Naive B cell (primary cell): ENCODE measurements around the gene KIF21B. TPM values are rescaled to one million over a fixed set of nuclear protein-coding genes. Genes with fewer than 3 reads are reported as not detected.
"Not testable (repeated sequence)": the region's sequence is repeated elsewhere in the genome, so short reads cannot be mapped to it uniquely, and the experiment has no call there.

ENCODE experiments used
- ATAC-seq, 2 donors: fragments of 150-1000 bp; cut with Tn5 transposase; 2 replicates each; pipeline ENCODE4 v1.10.0; 2021; ENCODE audit warnings: low read depth in 2 of 2, mild to moderate bottlenecking in 2 of 2, moderate library complexity in 2 of 2
- DNase-seq: peaks from one replicate; pipeline ENCODE4 v3.0.0; 2022
- H3K27ac Mint-ChIP-seq, 6 donors: one replicate each; pipeline ENCODE4 v1.8.0; 2020 to 2022; ENCODE audit warnings: mild to moderate bottlenecking in 6 of 6, mixed read lengths in 6 of 6, moderate library complexity in 5 of 6, inconsistent platforms in 2 of 6
- H3K27me3 Mint-ChIP-seq, 3 donors: one replicate each; pipeline ENCODE4 v1.8.0; 2021 to 2022; ENCODE audit warnings: mixed read lengths in 3 of 3, mild to moderate bottlenecking in 1 of 3
- H3K36me3 Mint-ChIP-seq, 2 donors: one replicate each; pipeline ENCODE4 v1.8.0; 2020 to 2022; ENCODE audit warnings: mixed read lengths in 2 of 2, inconsistent platforms in 1 of 2, mild to moderate bottlenecking in 1 of 2
- H3K4me1 Mint-ChIP-seq, 3 donors: one replicate each; pipeline ENCODE4 v1.8.0; 2020 to 2022; ENCODE audit warnings: mixed read lengths in 3 of 3, inconsistent platforms in 1 of 3, mild to moderate bottlenecking in 1 of 3, moderate library complexity in 1 of 3
- H3K4me3 Mint-ChIP-seq, 8 donors: one replicate each; pipeline ENCODE4 v1.8.0; 2020 to 2022; ENCODE audit warnings: mild to moderate bottlenecking in 8 of 8, mixed read lengths in 8 of 8, moderate library complexity in 8 of 8, inconsistent platforms in 2 of 8
- H3K9me3 Mint-ChIP-seq, 7 donors: one replicate each; pipeline ENCODE4 v1.8.0; 2020 to 2022; ENCODE audit warnings: mixed read lengths in 7 of 7, mild to moderate bottlenecking in 5 of 7, inconsistent platforms in 2 of 7, moderate library complexity in 1 of 7
- polyA plus RNA-seq, 6 donors: library from polyadenylated mRNA; unstranded; fragments of 300-500 nt; fragmentation: Illumina TruSeq; gene quantifications; one replicate each; pipeline ENCODE4 v1.2.3, GENCODE V29; 2021; ENCODE audit warnings: low read depth in 6 of 6

The KIF21B gene
- polyA plus RNA-seq, 6 donors from 2014 or later, result 1.6 to 6.7 (median 2.5) TPM

- peaks cover 8 to 19% (median 13%) of the 10 kb centered on the region in 3 donors for H3K4me1 Mint-ChIP-seq
- H3K27me3 Mint-ChIP-seq, result no peaks in the 10 kb centered on the region
- ATAC-seq (no peak), DNase-seq (no peak)
- no peak overlapping the region for H3K4me3 Mint-ChIP-seq
- H3K9me3 Mint-ChIP-seq, result no peaks in the 10 kb centered on the region
- H3K27ac Mint-ChIP-seq, result peak overlapping the region in 2 of 6 donors; percentile 84 to 91
- peaks cover 0 to 5% of the 10 kb centered on the region in 2 donors for H3K36me3 Mint-ChIP-seq
Measured at GRCh38 chr1:200965111-200965805, 58.3 kb downstream of the KIF21B start.

DNA sequence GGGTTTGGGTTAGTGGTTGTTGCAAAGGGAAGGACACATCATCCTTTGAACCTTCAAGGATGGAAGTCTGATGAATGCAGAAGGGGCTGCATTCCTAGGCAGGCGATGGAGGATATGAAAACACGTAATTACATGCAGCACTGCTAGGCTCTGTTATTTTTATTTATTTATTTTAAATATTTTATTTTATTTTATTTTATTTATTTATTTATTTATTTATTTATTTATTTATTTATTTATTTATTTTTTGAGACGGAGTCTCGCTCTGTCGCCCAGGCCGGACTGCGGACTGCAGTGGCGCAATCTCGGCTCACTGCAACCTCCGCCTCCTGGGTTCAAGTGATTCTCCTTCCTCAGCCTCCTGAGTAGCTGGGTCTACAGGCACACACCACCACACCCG lies 59.6 kb downstream of the KIF21B start:
- not testable (repeated sequence) for H3K27ac Mint-ChIP-seq, H3K36me3 Mint-ChIP-seq, DNase-seq, ATAC-seq, H3K27me3 Mint-ChIP-seq, H3K9me3 Mint-ChIP-seq, H3K4me3 Mint-ChIP-seq
- peaks cover 12 to 19% (median 12%) of the 10 kb centered on the region in 3 donors for H3K4me1 Mint-ChIP-seq

GRCh38 chr1:200963076-200963475 lies 60.4 kb downstream of the KIF21B start:
- H3K27me3 Mint-ChIP-seq, result peaks cover 0 to 2% (median 0%) of the 10 kb centered on the region in 3 donors
- no peak overlapping the region for H3K4me3 Mint-ChIP-seq
- no peak overlapping the region for H3K27ac Mint-ChIP-seq
- DNase-seq (no peak), ATAC-seq (no peak)
- H3K4me1 Mint-ChIP-seq, result peaks cover 12 to 19% (median 12%) of the 10 kb centered on the region in 3 donors
- H3K9me3 Mint-ChIP-seq, result no peaks in the 10 kb centered on the region
- no peaks in the 10 kb centered on the region for H3K36me3 Mint-ChIP-seq

DNA sequence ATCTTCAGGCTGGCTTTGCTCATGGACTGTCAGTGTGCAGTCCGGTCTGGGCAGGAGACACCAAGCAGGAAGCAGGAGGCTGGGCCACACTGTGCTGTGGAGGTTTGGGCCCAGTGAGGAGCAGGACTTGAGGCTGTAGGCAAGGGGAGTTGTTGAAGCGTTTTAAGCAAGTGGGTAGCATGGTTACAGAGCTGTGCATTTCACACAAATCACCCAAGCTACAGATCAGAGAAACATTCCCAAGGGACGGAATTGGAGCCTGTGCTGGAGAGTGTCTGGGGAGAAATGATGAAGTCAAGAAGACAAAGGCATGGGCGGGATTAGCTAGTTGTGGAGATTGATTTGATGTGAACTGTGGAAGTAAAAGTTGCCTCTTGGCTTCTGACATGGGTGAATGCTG lies 60.9 kb downstream of the KIF21B start:
- ATAC-seq (no peak), DNase-seq (no peak)
- Mint-ChIP-seq H3K36me3 (no peaks in the 10 kb centered on the region), H3K27me3 (peaks cover 0 to 6% (median 0%) of the 10 kb centered on the region in 3 donors), H3K27ac (peak overlapping the region in 1 of 6 donors; percentile 51), H3K9me3 (no peaks in the 10 kb centered on the region), H3K4me1 (peaks cover 12 to 19% (median 12%) of the 10 kb centered on the region in 3 donors), H3K4me3 (no peak overlapping the region)

DNA sequence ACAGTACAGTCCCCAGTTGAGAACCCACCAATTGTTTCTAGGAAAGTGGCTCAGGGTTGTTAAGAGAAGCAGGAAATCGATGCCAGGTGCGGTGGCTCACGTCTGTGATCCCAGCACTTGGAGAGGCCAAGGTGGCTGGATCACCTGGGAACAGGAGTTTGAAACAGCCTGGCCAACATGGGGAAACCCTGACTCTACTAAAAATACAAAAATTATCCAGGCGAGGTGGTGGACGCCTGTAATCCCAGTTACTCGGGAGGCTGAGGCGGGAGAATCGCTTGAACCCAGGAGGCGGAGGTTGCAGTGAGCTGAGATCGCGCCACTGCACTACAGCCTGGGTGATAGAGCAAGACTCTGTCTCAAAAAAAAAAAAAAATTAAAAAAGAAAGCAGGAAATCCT lies 61.4 kb downstream of the KIF21B start:
- not testable (repeated sequence) for H3K36me3 Mint-ChIP-seq, ATAC-seq, DNase-seq, H3K4me3 Mint-ChIP-seq, H3K27ac Mint-ChIP-seq, H3K9me3 Mint-ChIP-seq
- Mint-ChIP-seq H3K27me3 (peaks cover 2 to 11% (median 4%) of the 10 kb centered on the region in 3 donors), H3K4me1 (peaks cover 12 to 19% (median 12%) of the 10 kb centered on the region in 3 donors)

DNA sequence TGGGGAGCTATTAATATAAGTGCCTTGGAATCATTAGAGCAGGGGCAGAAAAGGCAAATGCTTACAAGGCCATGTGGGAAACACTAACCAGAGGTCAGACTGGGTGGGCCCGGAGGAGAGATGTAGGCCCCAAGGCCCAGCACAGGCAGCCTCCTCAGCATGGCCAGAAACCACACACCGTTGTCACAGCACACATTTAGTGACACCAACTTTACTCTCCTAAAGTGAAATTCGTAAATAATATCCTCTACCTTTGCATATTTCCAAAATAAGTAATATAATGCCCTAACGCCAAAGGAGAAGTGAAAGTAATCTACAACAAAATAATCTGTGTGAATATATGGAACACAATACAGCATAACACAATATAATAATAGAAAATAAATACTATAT lies 62.6 kb downstream of the KIF21B start:
- DNase-seq (no peak), ATAC-seq (no peak)
- H3K4me3 Mint-ChIP-seq, result no peak overlapping the region
- H3K27ac Mint-ChIP-seq, result peak overlapping the region in 1 of 6 donors; percentile 57
- peaks cover 4 to 14% (median 6%) of the 10 kb centered on the region in 3 donors for H3K27me3 Mint-ChIP-seq
- peaks cover 12 to 19% (median 12%) of the 10 kb centered on the region in 3 donors for H3K4me1 Mint-ChIP-seq
- H3K9me3 Mint-ChIP-seq, result no peaks in the 10 kb centered on the region
- no peaks in the 10 kb centered on the region for H3K36me3 Mint-ChIP-seq

- DNase-seq (no peak), ATAC-seq (no peak)
- H3K9me3 Mint-ChIP-seq, result no peaks in the 10 kb centered on the region
- peaks cover 12 to 17% (median 12%) of the 10 kb centered on the region in 3 donors for H3K4me1 Mint-ChIP-seq
- peaks cover 4 to 19% (median 9%) of the 10 kb centered on the region in 3 donors for H3K27me3 Mint-ChIP-seq
- H3K4me3 Mint-ChIP-seq, result peak overlapping the region in 2 of 8 donors; percentile 8 to 39
- H3K36me3 Mint-ChIP-seq, result no peaks in the 10 kb centered on the region
- peak overlapping the region in 3 of 6 donors; percentile 28 to 88 (median 57) for H3K27ac Mint-ChIP-seq
Measured at GRCh38 chr1:200960236-200960947, 63.1 kb downstream of the KIF21B start.

- ATAC-seq (no peak), DNase-seq (no peak)
- no peaks in the 10 kb centered on the region for H3K36me3 Mint-ChIP-seq
- H3K4me1 Mint-ChIP-seq, result peaks cover 12 to 15% (median 12%) of the 10 kb centered on the region in 3 donors
- no peaks in the 10 kb centered on the region for H3K9me3 Mint-ChIP-seq
- no peak overlapping the region for H3K27ac Mint-ChIP-seq
- peaks cover 4 to 20% (median 14%) of the 10 kb centered on the region in 3 donors for H3K27me3 Mint-ChIP-seq
- H3K4me3 Mint-ChIP-seq, result no peak overlapping the region
Measured at GRCh38 chr1:200959411-200959921, 64.0 kb downstream of the KIF21B start.

DNA sequence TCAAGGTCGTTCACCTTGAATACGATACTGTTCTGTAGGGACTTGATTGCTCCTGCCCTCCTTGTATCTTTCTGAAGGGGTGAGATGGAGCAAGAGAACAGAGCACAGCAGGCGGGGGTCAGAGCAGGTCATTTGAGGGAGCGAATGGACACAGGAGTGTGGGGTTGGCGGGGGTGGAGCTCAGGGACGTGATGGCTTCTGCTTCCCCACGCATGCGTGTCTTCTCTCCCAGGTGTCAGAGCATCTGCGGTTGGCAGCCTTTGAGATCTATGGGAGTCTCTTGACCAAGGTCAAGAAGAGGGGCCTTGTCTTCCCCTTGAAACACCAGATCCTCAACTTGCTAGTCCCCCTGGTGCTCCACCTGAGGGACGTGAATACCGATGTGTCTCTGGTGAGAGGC lies 64.9 kb downstream of the KIF21B start:
- Mint-ChIP-seq H3K27me3 (peaks cover 4 to 24% (median 19%) of the 10 kb centered on the region in 3 donors), H3K27ac (no peak overlapping the region), H3K9me3 (no peaks in the 10 kb centered on the region), H3K4me1 (peaks cover 12 to 15% (median 12%) of the 10 kb centered on the region in 3 donors), H3K4me3 (no peak overlapping the region), H3K36me3 (no peaks in the 10 kb centered on the region)
- DNase-seq, result no peak
- no peak for ATAC-seq

GRCh38 chr1:200954434-200954833 lies 69.1 kb downstream of the KIF21B start:
- Mint-ChIP-seq H3K4me1 (no peaks in the 10 kb centered on the region), H3K9me3 (no peaks in the 10 kb centered on the region), H3K4me3 (no peak overlapping the region), H3K36me3 (no peaks in the 10 kb centered on the region), H3K27ac (no peak overlapping the region), H3K27me3 (peaks cover 9 to 25% (median 19%) of the 10 kb centered on the region in 3 donors)
- DNase-seq (no peak), ATAC-seq (no peak)

GRCh38 chr1:200951016-200951415 lies 72.5 kb downstream of the KIF21B start:
- peak overlapping the region in 1 of 6 donors; percentile 13 for H3K27ac Mint-ChIP-seq
- peaks cover 17 to 32% (median 30%) of the 10 kb centered on the region in 3 donors for H3K27me3 Mint-ChIP-seq
- peaks cover 6 to 14% of the 10 kb centered on the region in 2 donors for H3K36me3 Mint-ChIP-seq
- H3K4me1 Mint-ChIP-seq, result no peaks in the 10 kb centered on the region
- H3K9me3 Mint-ChIP-seq, result peaks cover 0 to 10% (median 5%) of the 10 kb centered on the region in 7 donors
- DNase-seq (no peak), ATAC-seq (no peak)
- peak overlapping the region in 1 of 8 donors; percentile 31 for H3K4me3 Mint-ChIP-seq

GRCh38 chr1:200949626-200950025 lies 73.9 kb downstream of the KIF21B start:
- H3K36me3 Mint-ChIP-seq, result peaks cover 6 to 14% of the 10 kb centered on the region in 2 donors
- no peaks in the 10 kb centered on the region for H3K4me1 Mint-ChIP-seq
- ATAC-seq (no peak), DNase-seq (no peak)
- no peak overlapping the region for H3K4me3 Mint-ChIP-seq
- H3K27ac Mint-ChIP-seq, result no peak overlapping the region
- H3K9me3 Mint-ChIP-seq, result peaks cover 0 to 10% (median 5%) of the 10 kb centered on the region in 7 donors
- peaks cover 19 to 40% (median 36%) of the 10 kb centered on the region in 3 donors for H3K27me3 Mint-ChIP-seq

- peaks cover 15 to 40% (median 32%) of the 10 kb centered on the region in 3 donors for H3K27me3 Mint-ChIP-seq
- no peaks in the 10 kb centered on the region for H3K4me1 Mint-ChIP-seq
- no peak overlapping the region for H3K4me3 Mint-ChIP-seq
- peaks cover 3 to 13% (median 9%) of the 10 kb centered on the region in 7 donors for H3K9me3 Mint-ChIP-seq
- no peak overlapping the region for H3K27ac Mint-ChIP-seq
- ATAC-seq (no peak), DNase-seq (no peak)
- H3K36me3 Mint-ChIP-seq, result peaks cover 6 to 14% of the 10 kb centered on the region in 2 donors
Measured at GRCh38 chr1:200947059-200947566, 76.4 kb downstream of the KIF21B start.
